DND-41 (cell line): ENCODE measurements around the gene SPC24.

Experiments used
- EZH2 ChIP-seq: IDR thresholded peaks from 3 replicates; pipeline ENCODE4 v1.6.1; 2012; ENCODE audit warnings: borderline replicate concordance, low read depth, mild to moderate bottlenecking, moderate library complexity, low read length, inconsistent platforms; ENCODE audit not compliant: severe bottlenecking
- TF ChIP-seq, protein P1 (sequence below): IDR thresholded peaks from 2 replicates; pipeline ENCODE4 v1.5.1; 2012; ENCODE audit warnings: borderline replicate concordance, low read length, moderate library complexity, mild to moderate bottlenecking; ENCODE audit not compliant: poor library complexity, severe bottlenecking; ENCODE audit errors: extremely low read depth

DNA sequence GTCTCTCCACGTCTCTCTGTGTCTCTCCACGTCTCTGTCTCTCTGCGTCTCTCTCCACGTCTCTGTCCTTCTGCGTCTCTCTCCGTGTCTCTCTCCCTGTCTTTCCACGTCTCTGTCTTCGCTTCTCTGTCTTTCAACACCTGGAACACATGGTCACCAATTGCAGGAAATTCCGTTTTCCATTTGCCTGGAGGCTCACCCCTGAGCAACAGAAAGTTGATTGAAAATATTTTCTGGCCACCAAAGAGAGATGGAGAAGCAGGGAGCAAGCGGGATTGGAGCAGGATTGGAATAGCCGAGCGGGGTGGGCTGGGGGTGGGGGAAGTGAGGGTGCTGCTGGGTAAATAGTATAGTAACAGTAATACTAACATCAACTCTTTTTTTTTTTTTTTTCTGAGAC is 40.1 kb upstream of the SPC24 start:
- TF ChIP-seq, protein P1, sequence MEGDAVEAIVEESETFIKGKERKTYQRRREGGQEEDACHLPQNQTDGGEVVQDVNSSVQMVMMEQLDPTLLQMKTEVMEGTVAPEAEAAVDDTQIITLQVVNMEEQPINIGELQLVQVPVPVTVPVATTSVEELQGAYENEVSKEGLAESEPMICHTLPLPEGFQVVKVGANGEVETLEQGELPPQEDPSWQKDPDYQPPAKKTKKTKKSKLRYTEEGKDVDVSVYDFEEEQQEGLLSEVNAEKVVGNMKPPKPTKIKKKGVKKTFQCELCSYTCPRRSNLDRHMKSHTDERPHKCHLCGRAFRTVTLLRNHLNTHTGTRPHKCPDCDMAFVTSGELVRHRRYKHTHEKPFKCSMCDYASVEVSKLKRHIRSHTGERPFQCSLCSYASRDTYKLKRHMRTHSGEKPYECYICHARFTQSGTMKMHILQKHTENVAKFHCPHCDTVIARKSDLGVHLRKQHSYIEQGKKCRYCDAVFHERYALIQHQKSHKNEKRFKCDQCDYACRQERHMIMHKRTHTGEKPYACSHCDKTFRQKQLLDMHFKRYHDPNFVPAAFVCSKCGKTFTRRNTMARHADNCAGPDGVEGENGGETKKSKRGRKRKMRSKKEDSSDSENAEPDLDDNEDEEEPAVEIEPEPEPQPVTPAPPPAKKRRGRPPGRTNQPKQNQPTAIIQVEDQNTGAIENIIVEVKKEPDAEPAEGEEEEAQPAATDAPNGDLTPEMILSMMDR = no peak
- TF ChIP-seq EZH2 = no peak
